Natural killer cell treated with Interleukin-12 subunit alpha and Interleukin-12 subunit beta and Interleukin-15 and Interleukin-18, amount 100 ng/mL, for 72 hours (primary cell): ENCODE data around the gene DCAF8L2. TPM values are rescaled to one million over a fixed set of nuclear protein-coding genes. Genes with fewer than 3 reads are reported as not detected.
"Not testable (repeated sequence)": the region's sequence is repeated elsewhere in the genome, so short reads cannot be mapped to it uniquely, and the experiment has no call there.

Source experiments
- ATAC-seq, 2 donors: fragments of 150-1000 bp; cut with Tn5 transposase in 1 of 2; sonication (Bioruptor Pico), chemical (Tn5 transposase) in 1 of 2; 2 replicates each; pipeline ENCODE4 v1.10.0; 2021
- DNase-seq: peaks from one replicate; pipeline ENCODE4 v3.0.0; 2022; ENCODE audit warnings: low spot score
- H3K27ac Mint-ChIP-seq, 2 donors: 1 replicate in 1 of 2; 2 replicates in 1 of 2; pipeline ENCODE4 v1.8.0; 2022; ENCODE audit warnings: mixed read lengths in 2 of 2, mild to moderate bottlenecking in 1 of 2, moderate library complexity in 1 of 2
- H3K27me3 Mint-ChIP-seq, 2 donors: 1 replicate in 1 of 2; 2 replicates in 1 of 2; pipeline ENCODE4 v1.8.0; 2022; ENCODE audit warnings: mixed read lengths in 2 of 2
- H3K36me3 Mint-ChIP-seq: one replicate; pipeline ENCODE4 v1.8.0; 2022; ENCODE audit warnings: mixed read lengths
- H3K4me1 Mint-ChIP-seq, 2 donors: 1 replicate in 1 of 2; 2 replicates in 1 of 2; pipeline ENCODE4 v1.8.0; 2022; ENCODE audit warnings: low read depth in 2 of 2, mixed read lengths in 2 of 2, mild to moderate bottlenecking in 1 of 2
- H3K4me3 Mint-ChIP-seq: one replicate; pipeline ENCODE4 v1.8.0; 2022; ENCODE audit warnings: mixed read lengths
- H3K9me3 Mint-ChIP-seq: 2 replicates; pipeline ENCODE4 v1.8.0; 2022; ENCODE audit warnings: mixed read lengths
- total RNA-seq, 2 donors: library from RNA; stranded (reverse); gene quantifications; one replicate each; pipeline ENCODE4 v1.2.3, GENCODE V29; 2022

DCAF8L2 gene
- total RNA-seq, 2 donors from 2014 or later, result not detected

DNA sequence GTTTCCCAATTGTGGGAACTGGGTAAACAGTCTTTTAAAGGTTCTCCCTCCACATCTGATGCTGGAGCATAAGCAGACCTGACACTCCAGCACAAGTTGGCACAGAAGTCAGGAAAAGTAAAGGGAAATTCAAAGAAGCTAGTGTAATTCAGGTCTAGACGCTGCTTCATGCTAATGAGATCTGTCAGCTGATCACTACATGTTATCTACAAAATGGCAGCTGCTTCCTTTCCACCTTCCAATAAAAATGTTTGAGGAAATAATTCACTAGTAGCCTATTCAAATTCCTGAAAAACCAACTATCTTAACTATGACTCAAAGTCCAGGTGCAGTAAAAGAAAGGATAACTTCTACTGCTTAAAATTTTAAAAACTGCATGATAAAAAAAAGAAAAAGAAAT lies 29.3 kb downstream of the DCAF8L2 start:
- ATAC-seq (no peak), DNase-seq (no peak)
- no peaks in the 10 kb centered on the region for H3K4me1 Mint-ChIP-seq
- no peaks in the 10 kb centered on the region for H3K36me3 Mint-ChIP-seq
- no peak overlapping the region for H3K4me3 Mint-ChIP-seq
- no peak overlapping the region for H3K27ac Mint-ChIP-seq
- peaks cover 4% of the 10 kb centered on the region for H3K9me3 Mint-ChIP-seq
- H3K27me3 Mint-ChIP-seq, result no peaks in the 10 kb centered on the region

DNA sequence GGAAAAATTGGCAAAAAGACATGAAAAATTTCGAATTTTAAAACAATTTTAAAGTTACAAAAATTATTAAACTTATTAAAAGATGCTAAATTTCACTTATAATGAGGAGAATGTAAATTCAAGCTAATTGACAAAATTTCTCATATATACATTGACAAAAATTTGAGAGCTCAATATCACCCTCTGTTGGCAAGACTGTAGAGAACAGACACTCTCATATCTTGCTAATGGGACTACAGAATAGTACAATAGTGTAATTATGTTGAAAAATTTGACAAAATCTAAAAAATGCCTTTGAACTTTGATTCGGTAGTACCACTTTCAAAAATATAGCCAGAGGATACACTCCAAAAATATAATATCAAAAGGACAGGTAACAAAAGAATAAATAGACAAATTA lies 29.8 kb downstream of the DCAF8L2 start:
- no peak for DNase-seq
- H3K4me1 Mint-ChIP-seq, result no peaks in the 10 kb centered on the region
- H3K36me3 Mint-ChIP-seq, result no peaks in the 10 kb centered on the region
- no peak overlapping the region for H3K27ac Mint-ChIP-seq
- no peak overlapping the region for H3K4me3 Mint-ChIP-seq
- ATAC-seq, result no peak
- peaks cover under 1% of the 10 kb centered on the region for H3K9me3 Mint-ChIP-seq
- no peaks in the 10 kb centered on the region for H3K27me3 Mint-ChIP-seq

DNA sequence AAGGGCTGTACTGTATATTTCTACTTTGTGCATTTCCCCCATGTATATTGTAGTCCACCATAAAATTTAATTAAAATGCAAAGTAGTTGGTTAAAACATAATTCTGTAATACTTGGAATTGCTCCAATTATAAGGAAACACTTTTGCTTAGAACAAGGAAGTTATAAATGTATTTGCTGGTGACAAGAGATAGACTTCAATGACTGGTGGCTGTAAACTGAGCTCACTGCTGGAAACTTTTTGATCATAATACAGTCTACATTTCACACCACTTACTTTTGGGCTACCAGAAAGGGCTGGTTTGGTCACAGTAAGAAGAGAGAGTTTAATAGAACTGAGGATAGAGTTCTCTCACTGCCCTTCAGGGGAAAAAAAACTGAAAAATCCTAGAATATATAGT lies 32.7 kb downstream of the DCAF8L2 start:
- no peaks in the 10 kb centered on the region for H3K4me1 Mint-ChIP-seq
- H3K4me3 Mint-ChIP-seq, result no peak overlapping the region
- H3K9me3 Mint-ChIP-seq, result peaks cover 3% of the 10 kb centered on the region
- ATAC-seq (no peak), DNase-seq (no peak)
- H3K27ac Mint-ChIP-seq, result no peak overlapping the region
- H3K27me3 Mint-ChIP-seq, result no peaks in the 10 kb centered on the region
- H3K36me3 Mint-ChIP-seq, result no peaks in the 10 kb centered on the region

DNA sequence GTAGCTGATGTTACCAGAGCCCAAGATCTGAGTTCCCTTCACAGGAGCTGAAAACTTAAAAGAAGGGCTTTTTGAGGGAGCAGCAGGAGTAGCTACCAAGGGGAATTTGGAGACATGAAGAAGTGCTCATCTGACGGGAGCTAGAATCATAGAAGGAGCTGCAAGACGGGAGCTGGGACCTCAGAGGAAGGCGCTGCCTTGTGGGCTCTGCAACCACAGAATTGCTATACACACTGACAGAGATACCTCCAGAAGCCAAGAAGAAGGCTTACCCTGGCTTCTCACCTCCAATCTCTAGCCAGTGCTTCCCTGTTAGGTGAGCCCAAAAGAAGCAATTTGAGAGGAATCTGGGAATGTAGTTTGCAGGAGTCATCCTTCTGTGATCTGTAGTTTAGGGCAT lies 35.9 kb downstream of the DCAF8L2 start:
- no peaks in the 10 kb centered on the region for H3K27me3 Mint-ChIP-seq
- H3K4me1 Mint-ChIP-seq, result no peaks in the 10 kb centered on the region
- ATAC-seq (no peak), DNase-seq (no peak)
- no peak overlapping the region for H3K4me3 Mint-ChIP-seq
- no peaks in the 10 kb centered on the region for H3K36me3 Mint-ChIP-seq
- no peak overlapping the region for H3K27ac Mint-ChIP-seq
- H3K9me3 Mint-ChIP-seq, result peaks cover 7% of the 10 kb centered on the region

DNA sequence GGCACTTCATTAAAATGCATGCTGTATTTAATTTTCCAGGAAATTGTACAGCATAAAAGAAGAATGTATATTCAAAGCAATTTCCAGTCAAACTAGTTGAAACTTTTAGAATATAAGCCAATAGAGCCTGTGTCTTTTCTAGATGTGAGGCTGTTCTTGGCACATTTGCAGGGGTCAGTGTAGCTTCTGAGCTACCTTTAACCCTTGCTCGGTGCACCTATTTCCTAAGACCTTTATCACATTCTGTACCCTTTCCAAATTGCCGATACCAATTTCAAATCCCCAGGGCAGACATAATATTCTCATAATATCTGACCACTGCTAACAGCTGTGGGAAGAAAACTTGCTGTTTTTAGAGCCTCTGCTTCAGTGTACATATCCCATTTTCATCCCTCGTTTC lies 43.2 kb downstream of the DCAF8L2 start:
- no peaks in the 10 kb centered on the region for H3K4me1 Mint-ChIP-seq
- H3K9me3 Mint-ChIP-seq, result peaks cover 19% of the 10 kb centered on the region
- ATAC-seq (no peak), DNase-seq (no peak)
- H3K36me3 Mint-ChIP-seq, result no peaks in the 10 kb centered on the region
- no peaks in the 10 kb centered on the region for H3K27me3 Mint-ChIP-seq
- no peak overlapping the region for H3K4me3 Mint-ChIP-seq
- no peak overlapping the region for H3K27ac Mint-ChIP-seq

DNA sequence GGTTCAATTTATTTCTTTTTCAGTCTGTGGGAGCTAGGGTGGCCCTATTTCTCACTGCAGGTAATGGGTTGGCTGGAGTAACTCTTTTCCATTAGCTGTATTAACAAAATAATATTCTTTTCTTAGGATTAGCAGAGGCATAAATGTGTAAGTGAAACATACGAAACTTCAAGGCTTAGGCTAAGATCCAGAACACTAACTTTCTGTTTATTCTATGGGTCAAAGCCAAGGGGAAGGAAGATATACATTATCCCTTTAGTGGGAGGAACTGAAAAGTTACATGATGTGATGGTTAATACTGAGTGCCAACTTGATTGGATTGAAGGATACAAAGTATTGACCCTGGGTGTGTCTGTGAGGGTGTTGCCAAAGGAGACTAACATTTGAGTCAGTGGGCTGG lies 66.4 kb downstream of the DCAF8L2 start:
- DNase-seq, result no peak
- Mint-ChIP-seq H3K4me1 (no peaks in the 10 kb centered on the region), H3K36me3 (no peaks in the 10 kb centered on the region), H3K4me3 (no peak overlapping the region), H3K9me3 (peaks cover 3% of the 10 kb centered on the region), H3K27me3 (no peaks in the 10 kb centered on the region), H3K27ac (no peak overlapping the region)
- no peak for ATAC-seq

DNA sequence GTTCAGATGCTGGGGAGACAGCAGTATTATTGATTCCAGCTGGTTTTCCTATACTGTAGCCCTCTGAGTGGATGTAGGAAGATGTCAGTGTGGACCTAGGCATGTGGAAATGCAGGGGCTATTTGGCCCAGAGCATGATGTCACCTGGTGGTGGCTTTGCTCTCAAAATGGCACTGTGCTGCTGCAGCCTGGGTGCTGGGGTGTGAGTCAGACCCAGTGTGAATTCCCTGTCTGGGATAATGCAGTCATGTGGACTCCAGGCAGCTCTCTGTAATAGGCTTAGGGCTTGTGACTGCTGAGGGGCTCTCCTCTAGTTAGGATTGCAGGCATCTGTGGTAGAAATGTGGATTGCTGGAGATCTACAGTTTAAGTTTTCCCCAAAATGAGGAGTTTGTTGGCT lies 70.7 kb downstream of the DCAF8L2 start:
- H3K9me3 Mint-ChIP-seq, result peaks cover 3% of the 10 kb centered on the region
- DNase-seq (no peak), ATAC-seq (no peak)
- no peaks in the 10 kb centered on the region for H3K36me3 Mint-ChIP-seq
- no peak overlapping the region for H3K4me3 Mint-ChIP-seq
- no peaks in the 10 kb centered on the region for H3K4me1 Mint-ChIP-seq
- no peaks in the 10 kb centered on the region for H3K27me3 Mint-ChIP-seq
- H3K27ac Mint-ChIP-seq, result no peak overlapping the region

DNA sequence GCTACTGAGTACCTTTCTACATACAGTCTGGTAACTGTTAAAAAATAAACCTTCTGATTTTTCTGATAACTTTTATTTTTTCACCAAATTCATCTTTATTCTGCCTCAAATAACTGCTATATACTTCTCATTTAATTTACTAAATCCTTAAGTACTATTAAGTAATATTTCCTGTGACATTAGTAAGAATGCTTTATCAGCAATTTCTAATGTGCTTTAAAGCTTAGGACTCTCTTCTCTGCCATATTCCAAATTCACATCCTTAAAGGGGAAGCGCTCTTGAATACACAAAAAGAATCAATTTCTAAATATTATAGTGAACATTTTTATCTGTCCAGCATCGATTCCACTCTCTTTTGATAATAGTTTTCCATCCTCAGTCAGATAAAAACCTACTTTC lies 81.1 kb downstream of the DCAF8L2 start:
- H3K4me3 Mint-ChIP-seq, result no peak overlapping the region

DNA sequence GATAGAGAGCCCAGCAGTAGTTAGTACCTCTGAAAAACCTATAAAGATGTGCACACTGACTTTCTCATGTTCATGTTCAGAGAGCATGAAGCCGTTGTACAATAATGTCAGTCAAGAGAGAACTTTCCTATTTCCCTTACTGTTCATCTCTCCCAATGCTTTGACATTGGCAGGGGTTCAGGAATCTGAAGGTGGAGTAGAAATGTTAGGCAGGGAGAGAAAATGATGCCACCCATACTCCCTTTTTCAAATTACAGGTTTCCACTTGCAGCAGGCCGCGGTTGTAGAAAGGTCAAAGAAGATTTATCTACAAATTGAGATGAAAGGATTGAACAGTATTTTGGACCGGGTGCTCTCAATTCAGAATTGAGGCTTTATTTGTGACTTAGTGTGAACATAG lies 84.3 kb downstream of the DCAF8L2 start:
- no peaks in the 10 kb centered on the region for H3K36me3 Mint-ChIP-seq
- no peak for DNase-seq
- no peaks in the 10 kb centered on the region for H3K4me1 Mint-ChIP-seq
- H3K27me3 Mint-ChIP-seq, result no peaks in the 10 kb centered on the region
- H3K9me3 Mint-ChIP-seq, result no peaks in the 10 kb centered on the region
- H3K4me3 Mint-ChIP-seq, result no peak overlapping the region
- ATAC-seq, result no peak
- no peak overlapping the region for H3K27ac Mint-ChIP-seq

More for the DNA sequence above, 81.1 kb downstream of the DCAF8L2 start:
- no peak for DNase-seq
- Mint-ChIP-seq H3K27ac (no peak overlapping the region), H3K9me3 (peaks cover 4% of the 10 kb centered on the region), H3K36me3 (no peaks in the 10 kb centered on the region), H3K27me3 (no peaks in the 10 kb centered on the region), H3K4me1 (no peaks in the 10 kb centered on the region)
- no peak for ATAC-seq

DNA sequence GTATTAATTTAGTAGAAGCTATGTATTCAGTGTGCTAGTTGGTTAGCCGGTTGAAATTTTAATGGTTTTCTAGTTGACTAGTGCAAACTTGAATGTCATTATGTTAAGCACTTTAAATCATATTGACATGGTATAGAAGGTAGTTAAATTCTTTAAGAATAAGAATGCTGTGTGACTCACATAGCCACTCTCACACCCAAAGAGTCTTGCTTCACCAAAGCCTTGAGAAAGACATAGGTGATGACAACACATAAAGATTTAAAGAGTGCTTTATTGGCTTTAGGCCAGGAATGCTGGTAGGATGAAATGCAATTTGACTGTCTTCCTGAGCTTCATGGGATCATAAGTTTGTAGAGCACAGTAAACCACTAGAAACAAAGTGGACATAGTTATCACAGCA lies 85.3 kb downstream of the DCAF8L2 start:
- H3K4me1 Mint-ChIP-seq, result no peaks in the 10 kb centered on the region
- no peak overlapping the region for H3K4me3 Mint-ChIP-seq
- H3K27ac Mint-ChIP-seq, result no peak overlapping the region
- no peaks in the 10 kb centered on the region for H3K36me3 Mint-ChIP-seq
- no peaks in the 10 kb centered on the region for H3K27me3 Mint-ChIP-seq
- DNase-seq, result no peak
- no peak for ATAC-seq
- no peaks in the 10 kb centered on the region for H3K9me3 Mint-ChIP-seq

DNA sequence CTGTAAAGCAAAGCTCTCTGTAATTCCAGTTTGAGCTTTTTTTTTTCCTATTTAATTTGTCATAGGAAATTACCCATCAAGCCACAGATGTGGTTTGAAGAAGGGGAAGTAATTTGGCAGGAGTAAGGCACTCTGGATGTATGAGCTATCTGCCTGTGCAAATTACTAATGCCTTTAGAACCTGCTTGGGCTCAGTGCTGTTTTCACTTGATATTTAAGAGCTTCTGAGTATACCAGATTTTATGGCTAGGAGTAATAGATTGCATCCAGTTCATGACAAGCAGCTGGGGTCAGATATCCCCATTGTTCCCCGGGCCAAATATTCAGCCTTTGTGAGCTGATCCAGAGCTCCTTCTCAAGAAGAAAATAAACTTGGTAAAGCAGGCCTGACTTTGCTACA lies 89.1 kb downstream of the DCAF8L2 start:
- no peak overlapping the region for H3K4me3 Mint-ChIP-seq

DNA sequence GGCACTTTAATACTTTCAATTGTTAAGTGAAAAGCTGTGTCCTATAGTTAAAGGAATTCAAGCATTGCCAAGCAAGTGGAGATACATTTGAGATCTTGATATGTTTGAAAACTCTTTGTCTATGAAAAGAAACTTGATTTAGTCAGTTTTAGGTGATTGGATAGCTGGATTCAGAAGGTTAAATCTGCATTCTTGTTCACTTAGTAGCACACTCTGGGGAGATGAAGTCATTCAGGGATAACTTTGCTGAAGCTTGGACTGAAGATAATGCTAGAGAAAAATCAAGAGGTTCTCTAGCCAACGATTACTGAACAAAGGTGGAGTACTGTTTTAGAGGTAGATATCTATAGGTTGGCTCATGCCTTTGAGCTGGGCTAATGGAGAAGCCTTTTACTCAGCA lies 90.6 kb downstream of the DCAF8L2 start:
- Mint-ChIP-seq H3K27me3 (no peaks in the 10 kb centered on the region), H3K9me3 (peaks cover 2% of the 10 kb centered on the region), H3K36me3 (peaks cover 4% of the 10 kb centered on the region), H3K4me1 (no peaks in the 10 kb centered on the region), H3K27ac (no peak overlapping the region), H3K4me3 (no peak overlapping the region)
- no peak for DNase-seq
- ATAC-seq, result no peak

More for the DNA sequence above, 89.1 kb downstream of the DCAF8L2 start:
- Mint-ChIP-seq H3K27me3 (no peaks in the 10 kb centered on the region), H3K27ac (no peak overlapping the region), H3K4me1 (no peaks in the 10 kb centered on the region), H3K9me3 (no peaks in the 10 kb centered on the region), H3K36me3 (peaks cover 4% of the 10 kb centered on the region)
- DNase-seq (no peak), ATAC-seq (no peak)

DNA sequence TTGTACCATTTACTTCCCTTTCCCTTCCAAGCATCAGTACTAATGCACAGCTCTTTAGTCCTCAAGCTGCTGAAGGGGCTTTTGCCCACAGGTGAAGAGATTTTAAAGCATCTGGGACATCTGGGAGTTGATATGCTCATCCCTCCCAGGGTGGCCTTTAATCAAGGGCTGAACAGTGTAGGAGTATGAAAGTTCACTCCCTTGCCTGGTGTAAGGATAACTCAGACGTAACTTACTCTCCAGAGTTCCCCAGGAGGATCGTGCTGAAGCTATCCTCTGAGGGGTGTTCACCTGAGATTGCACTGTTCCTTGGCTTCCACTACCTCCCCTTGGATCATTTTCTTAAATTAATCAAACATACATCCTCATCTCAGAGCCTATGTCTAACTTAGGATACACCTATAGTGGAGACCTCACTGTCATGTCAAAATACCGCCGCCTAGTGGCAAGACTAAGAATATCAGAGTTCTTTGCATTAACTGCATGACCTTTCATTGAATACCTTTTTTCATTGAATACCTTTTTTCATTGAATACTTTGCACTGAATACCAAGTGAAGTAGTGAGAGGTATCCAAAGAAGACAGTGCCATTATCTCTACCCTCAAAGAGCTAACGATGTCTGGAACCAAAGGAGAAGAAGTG lies 93.5 kb downstream of the DCAF8L2 start:
- not testable (repeated sequence) for H3K9me3 Mint-ChIP-seq, H3K27ac Mint-ChIP-seq, H3K27me3 Mint-ChIP-seq, H3K36me3 Mint-ChIP-seq, H3K4me3 Mint-ChIP-seq, ATAC-seq, DNase-seq, H3K4me1 Mint-ChIP-seq

DNA sequence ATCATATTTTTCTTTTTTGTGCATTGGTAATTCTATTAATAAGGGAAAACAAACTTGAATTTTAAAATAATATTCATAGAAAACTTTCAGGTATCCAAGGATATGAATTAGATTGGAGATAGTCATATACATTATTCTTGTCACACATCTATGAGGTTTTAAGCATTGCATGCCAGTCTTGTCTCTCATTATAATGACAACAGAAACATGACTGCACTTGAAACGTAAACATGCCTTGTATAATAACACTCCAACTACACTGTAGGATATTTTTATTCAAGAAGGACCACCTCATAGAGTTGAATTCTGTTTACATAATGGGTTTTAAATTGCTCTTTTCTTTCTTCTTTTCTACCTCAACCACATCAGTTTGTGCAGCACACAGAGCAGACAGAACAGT lies 104.5 kb downstream of the DCAF8L2 start:
- peaks cover 4% of the 10 kb centered on the region for H3K36me3 Mint-ChIP-seq
- H3K4me1 Mint-ChIP-seq, result no peaks in the 10 kb centered on the region
- no peak for DNase-seq
- H3K27ac Mint-ChIP-seq, result no peak overlapping the region
- no peaks in the 10 kb centered on the region for H3K27me3 Mint-ChIP-seq
- H3K9me3 Mint-ChIP-seq, result peaks cover 5% of the 10 kb centered on the region
- ATAC-seq, result no peak
- H3K4me3 Mint-ChIP-seq, result no peak overlapping the region

DNA sequence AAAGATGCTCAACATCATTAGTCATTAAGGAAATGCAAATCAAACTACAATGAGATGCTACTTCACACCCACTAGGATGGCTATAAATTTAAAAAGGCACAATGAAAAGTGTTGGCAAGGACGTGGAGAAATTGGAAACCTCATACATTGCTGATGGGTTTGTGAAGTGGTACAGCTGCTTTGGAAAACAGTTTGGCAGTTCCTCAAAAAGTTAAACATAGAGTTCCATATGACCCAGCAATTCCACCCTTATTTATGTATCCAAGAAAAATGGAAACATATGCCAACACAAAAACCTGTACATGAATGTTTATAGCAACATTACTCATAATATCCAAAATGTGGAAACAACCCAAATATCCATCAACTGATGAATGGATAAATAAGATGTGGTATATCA lies 116.4 kb downstream of the DCAF8L2 start:
- H3K36me3 Mint-ChIP-seq, result no peaks in the 10 kb centered on the region
- peaks cover 6% of the 10 kb centered on the region for H3K9me3 Mint-ChIP-seq
- H3K4me3 Mint-ChIP-seq, result no peak overlapping the region
- ATAC-seq (no peak), DNase-seq (no peak)
- no peaks in the 10 kb centered on the region for H3K4me1 Mint-ChIP-seq
- no peak overlapping the region for H3K27ac Mint-ChIP-seq
- no peaks in the 10 kb centered on the region for H3K27me3 Mint-ChIP-seq
